SU-DHL-6 (cell line): Measurements from ENCODE around the gene PKM.

ENCODE experiments used
- H2AFZ ChIP-seq: fragments of 200-600 bp; sonication (generic); 2 replicates; pipeline ENCODE4 v1.6.1; 2014; ENCODE audit warnings: low read depth, mild to moderate bottlenecking, moderate library complexity, mixed read lengths, antibody characterized with exemption, low read length; ENCODE audit not compliant: severe bottlenecking
- H3F3A ChIP-seq: fragments of 200-600 bp; shearing (Covaris generic); 2 replicates; pipeline ENCODE4 v1.6.0; 2016; ENCODE audit warnings: antibody characterized with exemption, mild to moderate bottlenecking; ENCODE audit not compliant: insufficient read depth
- H3K27ac ChIP-seq: fragments of 200-600 bp; sonication (generic); 2 replicates; pipeline ENCODE4 v1.5.1; 2016; ENCODE audit warnings: low read depth, mild to moderate bottlenecking, low read length, moderate library complexity, mixed read lengths
- H3K27me3 ChIP-seq: fragments of 200-600 bp; sonication (generic), shearing (Covaris generic); 2 replicates; pipeline ENCODE4 v1.6.0; 2014; ENCODE audit warnings: mild to moderate bottlenecking, low read length
- H3K36me3 ChIP-seq: fragments of 200-600 bp; sonication (generic); 2 replicates; pipeline ENCODE4 v1.6.1; 2014; ENCODE audit warnings: mild to moderate bottlenecking, low read length, mixed read lengths
- H3K4me2 ChIP-seq: fragments of 300-600, 200-600 bp; shearing (Covaris generic), sonication (generic); 2 replicates; pipeline ENCODE4 v1.6.0; 2014; ENCODE audit warnings: low read length, low read depth, mild to moderate bottlenecking; ENCODE audit not compliant: poor library complexity, severe bottlenecking
- H3K4me3 ChIP-seq: fragments of 200-600 bp; sonication (generic); 2 replicates; pipeline ENCODE4 v1.5.1; 2014; ENCODE audit warnings: antibody characterized with exemption, low read length, mild to moderate bottlenecking, mixed read lengths; ENCODE audit not compliant: insufficient read depth, poor library complexity, severe bottlenecking
- H3K79me2 ChIP-seq: fragments of 200-600 bp; sonication (generic); 2 replicates; pipeline ENCODE4 v1.6.1; 2014; ENCODE audit warnings: mild to moderate bottlenecking, low read length, moderate library complexity; ENCODE audit not compliant: insufficient read depth
- H3K9ac ChIP-seq: fragments of 200-600 bp; sonication (generic); 2 replicates; pipeline ENCODE4 v1.7.0; 2014; ENCODE audit warnings: mild to moderate bottlenecking, low read length
- H3K9me2 ChIP-seq: fragments of 200-600 bp; sonication (generic); replicated peaks from 2 replicates; pipeline ENCODE4 v1.6.1; 2014; ENCODE audit warnings: low read length; ENCODE audit not compliant: insufficient read depth
- H3K9me3 ChIP-seq: fragments of 200-600 bp; sonication (generic); 2 replicates; pipeline ENCODE4 v1.6.1; 2014; ENCODE audit warnings: low read length, mixed read lengths; ENCODE audit not compliant: insufficient read depth
- H4K20me1 ChIP-seq: fragments of 200-600 bp; sonication (generic); 2 replicates; pipeline ENCODE4 v1.6.1; 2014; ENCODE audit warnings: low read depth, mild to moderate bottlenecking, antibody characterized with exemption, low read length, moderate library complexity, mixed read lengths
- CTCF ChIP-seq: fragments of 200-600 bp; sonication (generic); IDR thresholded peaks from one replicate; pipeline ENCODE4 v1.5.1; 2017; ENCODE audit warnings: antibody characterized with exemption, mild to moderate bottlenecking, low read length, moderate library complexity; ENCODE audit not compliant: insufficient read depth, poor library complexity, severe bottlenecking
- EZH2phosphoT487 ChIP-seq: fragments of 200-600 bp; sonication (generic), shearing (Covaris generic); conservative IDR thresholded peaks from 2 replicates; pipeline ENCODE4 v1.6.1; 2018; ENCODE audit warnings: mild to moderate bottlenecking, antibody characterized with exemption, low read length, moderate library complexity, mixed read lengths

Gene PKM

GRCh38 chr15:72168131-72168807 lies 62.7 kb downstream of the PKM start:
- no peak overlapping the region for H3K27ac ChIP-seq
- H3K9ac ChIP-seq = no peak overlapping the region
- no peak overlapping the region for H2AFZ ChIP-seq
- no peaks in the 10 kb centered on the region for H4K20me1 ChIP-seq
- TF ChIP-seq CTCF (no peak), EZH2phosphoT487 (no peak)
- H3K79me2 ChIP-seq = no peaks in the 10 kb centered on the region
- no peaks in the 10 kb centered on the region for H3K9me3 ChIP-seq
- no peaks in the 10 kb centered on the region for H3K9me2 ChIP-seq
- no peaks in the 10 kb centered on the region for H3K36me3 ChIP-seq
- no peaks in the 10 kb centered on the region for H3K27me3 ChIP-seq
- no peak overlapping the region for H3K4me2 ChIP-seq
- no peaks in the 10 kb centered on the region for H3F3A ChIP-seq
- no peak overlapping the region for H3K4me3 ChIP-seq

GRCh38 chr15:72167445-72167844 lies 63.5 kb downstream of the PKM start:
- H3K4me2 ChIP-seq = no peak overlapping the region
- no peak overlapping the region for H3K4me3 ChIP-seq
- H3K79me2 ChIP-seq = no peaks in the 10 kb centered on the region
- H2AFZ ChIP-seq = no peak overlapping the region
- no peak for TF ChIP-seq CTCF
- no peak for TF ChIP-seq EZH2phosphoT487
- H3K36me3 ChIP-seq = no peaks in the 10 kb centered on the region
- no peak overlapping the region for H3K9ac ChIP-seq
- no peaks in the 10 kb centered on the region for H4K20me1 ChIP-seq
- H3K27ac ChIP-seq = no peak overlapping the region
- no peaks in the 10 kb centered on the region for H3F3A ChIP-seq
- no peaks in the 10 kb centered on the region for H3K9me3 ChIP-seq
- no peaks in the 10 kb centered on the region for H3K27me3 ChIP-seq
- no peaks in the 10 kb centered on the region for H3K9me2 ChIP-seq

- no peak overlapping the region for H2AFZ ChIP-seq
- TF ChIP-seq EZH2phosphoT487 = no peak
- TF ChIP-seq CTCF = no peak
- H3K9me2 ChIP-seq = no peaks in the 10 kb centered on the region
- H3K27me3 ChIP-seq = no peaks in the 10 kb centered on the region
- H3K27ac ChIP-seq = no peak overlapping the region
- H4K20me1 ChIP-seq = no peaks in the 10 kb centered on the region
- H3K4me2 ChIP-seq = no peak overlapping the region
- no peaks in the 10 kb centered on the region for H3K79me2 ChIP-seq
- no peaks in the 10 kb centered on the region for H3K36me3 ChIP-seq
- no peak overlapping the region for H3K9ac ChIP-seq
- H3K9me3 ChIP-seq = no peaks in the 10 kb centered on the region
- H3F3A ChIP-seq = no peaks in the 10 kb centered on the region
- no peak overlapping the region for H3K4me3 ChIP-seq
These were observed 64.1 kb downstream of the PKM start for GRCh38 chr15:72166716-72167417.
